Adrenal gland (tissue), 12 donors: ENCODE results near the gene HDHD5. TPM values are rescaled to one million over a fixed set of nuclear protein-coding genes. Genes with fewer than 3 reads are reported as not detected.

Experiments used
- DNase-seq, 7 donors: peaks; one replicate each; pipeline ENCODE4 v3.0.0-alpha.2; 2019 to 2020
- H3K27ac ChIP-seq, 5 donors: fragments of 200-600 bp; sonication (generic) in 4 of 5; 1 replicate in 3 of 5; 2 replicates in 2 of 5; pipeline versions ENCODE4 v1.5.1 to v1.8.0; 2016 to 2020; ENCODE audit warnings: mild to moderate bottlenecking in 1 of 5
- H3K27me3 ChIP-seq: fragments of 200-600 bp; 2 replicates; pipeline ENCODE4 v1.8.0; 2021
- H3K36me3 ChIP-seq, 2 donors: fragments of 200-600 bp; replicated peaks in 1 of 2; 1 replicate in 1 of 2; 2 replicates in 1 of 2; pipeline versions ENCODE4 v1.5.1 to v1.8.0; 2018 to 2022
- H3K4me1 ChIP-seq, 2 donors: fragments of 200-600 bp; replicated peaks in 1 of 2; 1 replicate in 1 of 2; 2 replicates in 1 of 2; pipeline versions ENCODE4 v1.5.1 to v1.8.0; 2018 to 2021
- H3K4me3 ChIP-seq, 4 donors: fragments of 200-600 bp; sonication (generic) in 3 of 4; one replicate each; pipeline ENCODE4 v1.5.1; 2016 to 2018
- H3K9me3 ChIP-seq, 3 donors: fragments of 200-600 bp; sonication (generic) in 1 of 3; replicated peaks in 1 of 3; 1 replicate in 2 of 3; 2 replicates in 1 of 3; pipeline versions ENCODE4 v1.5.1 to v1.8.0; 2016 to 2021
- CTCF ChIP-seq, 6 experiments: fragments of 450-650 bp in 4 of 6; fragments of 200-600 bp in 2 of 6; sonication (generic) in 1 of 6; IDR thresholded peaks; 1 replicate in 5 of 6; 2 replicates in 1 of 6; pipeline versions ENCODE4 v1.5.1 to v1.8.0; 2016 to 2021; ENCODE audit warnings: antibody characterized with exemption in 6 of 6, mild to moderate bottlenecking in 2 of 6, moderate library complexity in 1 of 6
- POLR2A ChIP-seq, 2 donors: fragments of 450-650 bp; IDR thresholded peaks; one replicate each; pipeline ENCODE4 v1.6.1; 2017; ENCODE audit warnings: antibody characterized with exemption in 2 of 2, mild to moderate bottlenecking in 2 of 2, moderate library complexity in 1 of 2
- WGBS, 4 donors: extraction: QIAGEN DNeasy Blood & Tissue Kit in 2 of 4; methylation state at CpG; one replicate each; pipeline versions ENCODE4 v1.1.5 to v1.1.7; 2013 to 2017; 5-methylcytosine and 5-hydroxymethylcytosine counted together
- intact Hi-C, 2 donors: fragments of 100-400 bp; cut with DNase I; formaldehyde crosslinking; loops; one replicate each; pipeline versions ENCODE4 v1.14.1 to v1.15.0; 2022 to 2023
- polyA plus RNA-seq, 3 donors: library from polyadenylated mRNA; stranded (reverse); fragments of 200-250 nt in 2 of 3; fragments of 350-450 nt in 1 of 3; fragmentation: Illumina TruSeq in 1 of 3; extraction: RNeasy Lipid Tissue Mini Kit (QIAGEN cat#74804) in 1 of 3; gene quantifications; one replicate each; pipeline ENCODE4 v1.2.3, GENCODE V29; 2013 to 2014
- total RNA-seq, 9 donors: library from RNA; depleted of rRNA in 4 of 9; stranded (reverse); fragments of >200 nt in 4 of 9; fragments of 120-200 nt in 1 of 9; fragmentation: NEBNext Ultra II Directional in 1 of 9; extraction: Animal tissue kit (Norgen Biotek cat#: 25700) in 1 of 9; gene quantifications; one replicate each; pipeline versions ENCODE4 v1.1.0 to v1.2.4, GENCODE V29; 2013 to 2023
- donor health status: healthy with polysubstance abuse.
- donor health status: Bipolar disorder and iron deficiency.
- donor health status: DM: yes; HTN: yes; CAD: no.
- donor health status: DM: no; HTN: no; CAD: no.
- donor health status: DM: no; HTN: no; CAD: no.
- donor health status: DM: yes; HTN: yes; CAD: no.

Gene HDHD5
- total and polyA plus RNA-seq, 12 donors, result 21.9 to 60.8 (median 43.2) TPM

GRCh38 chr22:17106785-17107546 is 52.1 kb downstream of the HDHD5 start:
- TF ChIP-seq CTCF (IDR thresholded peaks at IDR 0.05), result no peak
- no peak for TF ChIP-seq POLR2A (IDR thresholded peaks at IDR 0.05)
- DNase-seq, result no peak
- WGBS, 4 donors, result 72 to 75% (median 74%) methylated on average over 11 to 15 of the region's 15 CpGs
- Histone ChIP-seq H3K36me3 (peaks cover 0 to 70% of the 10 kb centered on the region in 2 donors), H3K4me3 (no peak overlapping the region), H3K9me3 (no peaks in the 10 kb centered on the region), H3K27ac (peak overlapping the region in 1 of 5 donors; percentile 48), H3K4me1 (no peaks in the 10 kb centered on the region), H3K27me3 (no peaks in the 10 kb centered on the region)
- intact Hi-C loops, result no loop called here

- peak overlapping the region in 1 of 5 donors; percentile 45 for H3K27ac ChIP-seq
- no peak for TF ChIP-seq CTCF (IDR thresholded peaks at IDR 0.05)
- no peak for TF ChIP-seq POLR2A (IDR thresholded peaks at IDR 0.05)
- H3K4me3 ChIP-seq, result no peak overlapping the region
- no peaks in the 10 kb centered on the region for H3K9me3 ChIP-seq
- H3K4me1 ChIP-seq, result no peaks in the 10 kb centered on the region
- H3K27me3 ChIP-seq, result no peaks in the 10 kb centered on the region
- intact Hi-C loops, result no loop called here
- WGBS, 4 donors, result 79 to 84% (median 83%) methylated on average over 11 to 12 of the region's 12 CpGs
- H3K36me3 ChIP-seq, result peaks cover 0 to 77% of the 10 kb centered on the region in 2 donors
- DNase-seq, result no peak
Measured at GRCh38 chr22:17106161-17106784, 52.8 kb downstream of the HDHD5 start.

GRCh38 chr22:17105143-17106129 is 53.6 kb downstream of the HDHD5 start:
- Histone ChIP-seq H3K27ac (no peak overlapping the region), H3K4me1 (no peaks in the 10 kb centered on the region), H3K27me3 (no peaks in the 10 kb centered on the region), H3K36me3 (peaks cover 0 to 86% of the 10 kb centered on the region in 2 donors), H3K4me3 (no peak overlapping the region), H3K9me3 (no peaks in the 10 kb centered on the region)
- no peak for TF ChIP-seq POLR2A (IDR thresholded peaks at IDR 0.05)
- no peak for DNase-seq
- intact Hi-C loops, result no loop called here
- 74 to 88% (median 81%) methylated on average over 13 to 22 of the region's 22 CpGs for WGBS, 4 donors

GRCh38 chr22:17104336-17104935 is 54.6 kb downstream of the HDHD5 start:
- Histone ChIP-seq H3K36me3 (peaks cover 0 to 87% of the 10 kb centered on the region in 2 donors), H3K27ac (no peak overlapping the region), H3K4me3 (no peak overlapping the region), H3K27me3 (no peaks in the 10 kb centered on the region), H3K9me3 (no peaks in the 10 kb centered on the region), H3K4me1 (no peaks in the 10 kb centered on the region)
- 85 to 95% (median 95%) methylated on average over 9 to 14 of the region's 14 CpGs for WGBS, 4 donors
- DNase-seq, result no peak
- TF ChIP-seq POLR2A (IDR thresholded peaks at IDR 0.05) (no peak), CTCF (IDR thresholded peaks at IDR 0.05) (no peak)
- intact Hi-C loops, result no loop called here
